IMR-90 (cell line): ENCODE measurements around the gene DRC7.
A peak's percentile ranks its signal among the peaks of the same experiment; 100 is the strongest.

ENCODE experiments used
- BHLHE40 ChIP-seq: fragments of 150-350 bp; IDR thresholded peaks from 2 replicates; pipeline ENCODE4 v1.6.1; 2016; ENCODE audit warnings: mild to moderate bottlenecking, low read depth, low read length
- CEBPB ChIP-seq: IDR thresholded peaks from 2 replicates; pipeline ENCODE4 v1.6.1; 2012; ENCODE audit warnings: low read depth, low read length, improper control_type of control experiment
- ELK1 ChIP-seq: fragments of 150-350 bp; IDR thresholded peaks from 2 replicates; pipeline ENCODE4 v1.6.1; 2016; ENCODE audit warnings: low read depth, mild to moderate bottlenecking, low read length, moderate library complexity, borderline replicate concordance
- MAFK ChIP-seq: IDR thresholded peaks from 2 replicates; pipeline ENCODE4 v1.6.1; 2012; ENCODE audit warnings: low read depth, low read length, improper control_type of control experiment
- MXI1 ChIP-seq: IDR thresholded peaks from 2 replicates; pipeline ENCODE4 v1.6.1; 2012; ENCODE audit warnings: low read depth, mild to moderate bottlenecking, low read length, moderate library complexity, borderline replicate concordance
- NFE2L2 ChIP-seq: fragments of 150-350 bp; IDR thresholded peaks from 2 replicates; pipeline ENCODE4 v1.6.1; 2016; ENCODE audit warnings: low read depth, mild to moderate bottlenecking, low read length
- POLR2A ChIP-seq: IDR thresholded peaks from 2 replicates; pipeline ENCODE4 v1.6.1; 2012; ENCODE audit warnings: mild to moderate bottlenecking, low read depth, low read length
- RAD21 ChIP-seq: IDR thresholded peaks from 2 replicates; pipeline ENCODE4 v1.6.1; 2012; ENCODE audit warnings: low read length, improper control_type of control experiment
- RCOR1 ChIP-seq: IDR thresholded peaks from 2 replicates; pipeline ENCODE4 v1.6.1; 2012; ENCODE audit warnings: mild to moderate bottlenecking, low read length, improper control_type of control experiment; ENCODE audit not compliant: insufficient replicate concordance
- RFX5 ChIP-seq: IDR thresholded peaks from 2 replicates; pipeline ENCODE4 v1.8.0; 2012; ENCODE audit warnings: low read depth, mild to moderate bottlenecking, low read length, moderate library complexity
- USF2 ChIP-seq: fragments of 150-350 bp; IDR thresholded peaks from 2 replicates; pipeline ENCODE4 v1.6.1; 2017; ENCODE audit warnings: mild to moderate bottlenecking, antibody characterized with exemption, low read length, low read depth
- TF ChIP-seq, protein P1 (sequence below): conservative IDR thresholded peaks from 2 replicates; pipeline ENCODE4 v1.5.1; 2012; ENCODE audit warnings: mild to moderate bottlenecking, low read depth, low read length, improper control_type of control experiment

- TF ChIP-seq CEBPB: peak; percentile 16; the same call in 1 of the 2 replicates
- TF ChIP-seq RAD21: no peak
- TF ChIP-seq, protein P1, sequence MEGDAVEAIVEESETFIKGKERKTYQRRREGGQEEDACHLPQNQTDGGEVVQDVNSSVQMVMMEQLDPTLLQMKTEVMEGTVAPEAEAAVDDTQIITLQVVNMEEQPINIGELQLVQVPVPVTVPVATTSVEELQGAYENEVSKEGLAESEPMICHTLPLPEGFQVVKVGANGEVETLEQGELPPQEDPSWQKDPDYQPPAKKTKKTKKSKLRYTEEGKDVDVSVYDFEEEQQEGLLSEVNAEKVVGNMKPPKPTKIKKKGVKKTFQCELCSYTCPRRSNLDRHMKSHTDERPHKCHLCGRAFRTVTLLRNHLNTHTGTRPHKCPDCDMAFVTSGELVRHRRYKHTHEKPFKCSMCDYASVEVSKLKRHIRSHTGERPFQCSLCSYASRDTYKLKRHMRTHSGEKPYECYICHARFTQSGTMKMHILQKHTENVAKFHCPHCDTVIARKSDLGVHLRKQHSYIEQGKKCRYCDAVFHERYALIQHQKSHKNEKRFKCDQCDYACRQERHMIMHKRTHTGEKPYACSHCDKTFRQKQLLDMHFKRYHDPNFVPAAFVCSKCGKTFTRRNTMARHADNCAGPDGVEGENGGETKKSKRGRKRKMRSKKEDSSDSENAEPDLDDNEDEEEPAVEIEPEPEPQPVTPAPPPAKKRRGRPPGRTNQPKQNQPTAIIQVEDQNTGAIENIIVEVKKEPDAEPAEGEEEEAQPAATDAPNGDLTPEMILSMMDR: no peak
- no peak for TF ChIP-seq BHLHE40
- TF ChIP-seq NFE2L2: no peak
- TF ChIP-seq POLR2A: no peak
- TF ChIP-seq MXI1: no peak
- no peak for TF ChIP-seq USF2
- no peak for TF ChIP-seq MAFK
- TF ChIP-seq ELK1: no peak
- no peak for TF ChIP-seq RCOR1
- no peak for TF ChIP-seq RFX5
These were observed 15.1 kb downstream of the DRC7 start for GRCh38 chr16:57709663-57710062.
